DMS53 (cell line): ENCODE data around the gene DNER.
A peak's percentile ranks its signal among the peaks of the same experiment; 100 is the strongest.
"Not testable (repeated sequence)": the region's sequence is repeated elsewhere in the genome, so short reads cannot be mapped to it uniquely, and the experiment has no call there.

Source experiments
- DNase-seq: peaks from one replicate; lab custom pipeline; 2025; lab: John Stamatoyannopoulos, UW

DNER gene

GRCh38 chr2:229401171-229401865, 313.0 kb downstream of the DNER start:
- no peak for DNase-seq

GRCh38 chr2:229393926-229394325, 320.4 kb downstream of the DNER start:
- DNase-seq, result no peak

DNA sequence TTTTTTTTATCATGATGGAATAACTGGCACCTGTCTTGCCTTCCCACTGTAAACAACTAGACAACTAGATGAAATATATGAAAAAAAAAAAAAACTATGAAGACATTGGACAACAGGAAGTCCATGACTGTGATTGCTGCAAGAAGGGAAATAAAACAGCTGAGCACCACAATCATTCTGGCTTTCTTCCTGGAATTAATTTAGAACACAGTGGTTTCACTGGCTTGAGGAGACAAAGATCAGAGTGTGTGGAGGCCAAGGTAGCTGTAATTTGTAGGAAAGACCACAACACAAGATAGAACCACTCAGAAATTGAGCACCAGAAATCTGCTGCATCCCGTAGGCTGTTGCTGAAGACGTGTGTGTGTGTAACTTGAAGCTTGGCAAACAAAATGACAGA, 322.2 kb downstream of the DNER start:
- no peak for DNase-seq

GRCh38 chr2:229388731-229389130, 325.6 kb downstream of the DNER start:
- no peak for DNase-seq

DNA sequence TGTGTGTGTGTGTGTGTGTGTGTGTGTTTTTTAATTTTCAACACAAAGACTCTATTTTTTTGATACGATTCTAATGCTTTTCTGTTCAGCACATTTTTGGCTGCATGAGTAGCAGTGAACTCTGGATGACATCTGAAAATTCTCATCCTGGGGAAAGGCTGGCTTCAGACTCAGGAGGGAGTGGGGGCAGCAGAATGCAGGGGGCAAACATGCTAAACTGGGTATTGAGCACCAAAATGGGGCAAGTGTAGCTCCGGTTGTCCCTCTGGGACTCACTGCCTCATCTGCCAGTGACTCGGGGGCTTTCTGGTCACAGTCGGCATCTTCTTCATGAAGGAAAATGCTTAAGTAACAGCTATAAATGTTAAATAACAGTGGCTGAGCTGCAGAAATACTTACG, 326.5 kb downstream of the DNER start:
- no peak for DNase-seq

DNA sequence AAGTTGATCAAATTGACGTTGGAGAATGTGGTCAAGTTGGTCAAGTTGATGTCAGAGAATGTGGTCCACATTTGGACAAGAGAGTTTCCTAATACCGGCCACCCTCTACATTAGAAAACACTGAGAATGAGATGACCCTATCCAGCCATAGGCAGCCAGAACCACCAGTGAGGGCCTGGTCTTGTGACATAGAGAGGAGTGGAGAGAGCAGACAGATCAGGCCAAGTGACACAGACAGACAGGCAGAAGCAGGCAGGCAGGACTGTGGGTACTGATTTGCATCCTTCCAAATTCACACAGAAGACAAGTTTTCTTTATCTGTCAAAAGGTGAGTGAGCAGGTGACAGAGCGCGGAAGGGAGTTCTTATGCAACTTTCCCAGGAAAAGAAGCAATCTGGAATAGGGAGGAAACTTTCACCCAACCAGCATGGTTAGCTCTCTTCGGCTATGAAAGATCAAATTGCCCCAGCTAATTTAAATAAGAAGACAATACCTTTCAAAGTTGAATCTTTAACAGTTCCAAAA, 334.2 kb downstream of the DNER start:
- DNase-seq, result no peak

GRCh38 chr2:229378386-229378785, 336.0 kb downstream of the DNER start:
- no peak for DNase-seq

GRCh38 chr2:229376866-229377265, 337.5 kb downstream of the DNER start:
- peak; percentile 41 for DNase-seq

GRCh38 chr2:229375251-229375650, 339.1 kb downstream of the DNER start:
- DNase-seq, result no peak

DNA sequence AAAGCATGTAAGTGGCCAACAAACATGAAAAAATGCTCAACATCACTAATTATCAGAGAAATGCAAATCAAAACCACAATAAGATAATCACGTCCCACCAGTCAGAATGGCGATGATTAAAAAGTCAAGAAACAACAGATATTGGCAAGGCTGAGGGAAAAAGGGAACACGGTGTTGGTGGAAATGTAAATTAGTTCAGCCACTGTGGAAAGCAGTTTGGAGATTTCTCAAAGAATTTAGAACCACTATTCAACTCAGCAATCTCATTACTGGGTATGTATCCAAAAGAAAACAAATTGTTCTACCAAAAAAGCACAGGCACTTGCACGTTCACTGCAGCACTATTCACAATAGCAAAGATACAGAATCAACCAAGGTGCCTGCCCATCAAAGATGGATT, 341.0 kb downstream of the DNER start:
- DNase-seq, result not testable (repeated sequence)

GRCh38 chr2:229372207-229372606, 342.1 kb downstream of the DNER start:
- no peak for DNase-seq

GRCh38 chr2:229371086-229371485, 343.3 kb downstream of the DNER start:
- DNase-seq, result no peak

DNA sequence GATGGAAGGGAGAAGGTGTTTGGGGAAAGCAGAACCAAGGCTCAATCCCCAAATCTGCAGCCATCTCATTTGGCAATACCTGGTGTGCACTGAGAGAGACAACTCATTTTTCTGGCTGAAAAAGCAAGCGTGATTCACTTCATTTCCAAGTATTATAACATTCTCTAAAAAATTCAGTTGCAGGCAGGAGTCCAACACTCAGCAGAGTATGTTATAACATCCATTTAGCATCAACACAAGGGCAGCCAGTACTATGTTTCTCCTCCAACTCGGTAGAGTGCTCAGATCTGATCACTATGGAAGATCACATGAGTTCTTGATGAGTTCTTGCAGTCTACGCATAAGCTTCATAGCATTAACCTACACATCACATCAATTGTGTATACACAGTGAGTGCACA, 343.8 kb downstream of the DNER start:
- no peak for DNase-seq

DNA sequence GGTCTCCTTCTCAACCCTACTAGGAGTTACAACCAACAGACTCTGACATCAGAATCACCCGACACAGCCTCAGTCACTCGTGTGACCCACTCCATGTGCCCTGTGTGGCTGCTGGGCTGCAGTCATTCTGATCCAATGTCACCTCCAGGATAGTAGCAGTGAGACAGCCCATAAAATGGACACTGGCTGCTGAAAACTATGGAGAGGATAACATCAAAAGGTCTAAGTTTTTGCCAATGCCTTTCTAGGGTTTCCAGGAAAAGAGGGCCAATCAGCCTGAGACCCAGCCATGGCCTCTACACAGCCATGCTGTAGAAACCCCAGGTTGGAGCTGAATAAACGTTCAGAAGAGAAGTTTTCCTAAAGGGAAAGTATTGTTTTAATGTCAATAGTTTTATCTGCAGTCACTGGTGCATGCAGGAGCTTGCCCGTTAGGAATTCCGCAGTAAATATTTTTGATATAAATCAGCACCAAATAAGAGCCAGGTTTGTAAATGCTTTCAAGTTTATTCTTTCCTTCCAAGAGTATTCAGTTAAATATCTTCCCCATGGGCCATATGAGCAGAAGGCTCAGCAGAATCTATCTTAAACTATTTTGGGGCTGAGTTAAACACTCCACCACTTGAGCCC, 351.1 kb downstream of the DNER start:
- DNase-seq, result no peak

- DNase-seq, result no peak
These were observed 363.5 kb downstream of the DNER start for GRCh38 chr2:229350883-229351282.

GRCh38 chr2:229350117-229350805, 364.1 kb downstream of the DNER start:
- DNase-seq, result no peak

DNA sequence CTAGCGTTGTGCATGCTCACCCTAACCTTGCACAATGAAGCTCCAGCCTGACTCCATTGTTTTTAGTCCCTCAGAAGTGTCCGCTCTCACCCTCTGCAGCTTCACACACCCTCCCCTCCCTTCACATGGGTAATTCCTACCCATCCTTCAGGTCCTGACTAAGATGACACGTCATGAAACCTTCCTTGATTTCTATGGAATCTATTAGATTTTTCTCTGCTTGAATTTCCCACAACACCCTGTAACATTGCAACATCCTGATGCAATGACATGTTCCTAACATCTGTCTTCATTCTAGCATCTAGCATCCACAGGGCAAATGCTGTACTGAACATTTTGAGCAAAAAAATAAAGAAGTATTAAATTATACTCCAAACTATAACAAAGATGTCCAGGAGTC, 366.2 kb downstream of the DNER start:
- DNase-seq, result no peak

GRCh38 chr2:229346816-229347540, 367.4 kb downstream of the DNER start:
- no peak for DNase-seq

- DNase-seq, result no peak
These were observed 369.4 kb downstream of the DNER start for GRCh38 chr2:229344955-229345354.

- DNase-seq, result no peak
These were observed 370.2 kb downstream of the DNER start for GRCh38 chr2:229344151-229344551.

DNA sequence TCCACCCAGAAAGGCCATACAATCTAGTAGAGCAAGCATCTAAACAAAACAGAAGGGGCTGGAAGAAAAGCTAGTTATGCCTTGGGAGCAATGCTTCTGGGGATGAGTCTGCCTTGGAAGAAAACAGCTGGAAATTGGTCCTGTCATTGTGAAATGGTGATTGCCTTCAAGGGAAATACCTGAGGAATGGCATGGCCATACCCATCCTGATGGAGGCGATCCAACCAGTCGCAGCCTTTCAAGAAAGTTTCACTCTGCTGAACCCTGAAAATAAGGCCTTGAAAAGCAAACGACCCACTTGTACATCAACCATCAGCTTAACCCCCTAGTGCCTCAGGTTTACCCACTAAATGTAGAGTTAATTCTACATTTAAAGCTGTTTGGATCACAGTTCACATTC, 370.7 kb downstream of the DNER start:
- no peak for DNase-seq

DNA sequence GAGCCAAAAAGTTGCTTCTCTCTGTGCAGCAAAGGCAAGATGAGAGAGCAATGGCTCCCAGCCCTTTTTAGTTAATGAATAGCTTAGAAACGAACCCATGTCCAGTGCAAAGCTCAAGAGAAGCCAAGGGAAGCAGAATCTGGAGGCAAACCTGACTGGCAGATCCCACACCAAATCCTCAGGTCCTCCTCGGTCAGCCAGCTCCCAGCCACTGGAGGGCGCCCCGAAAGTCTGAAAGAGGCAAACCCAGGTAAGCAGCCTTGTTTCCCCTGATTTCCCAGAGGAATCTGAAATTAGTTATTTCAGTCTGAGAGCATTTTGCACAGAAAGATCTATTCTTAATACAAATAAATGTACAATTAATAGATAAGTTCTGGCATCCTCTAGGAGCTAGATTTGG, 372.0 kb downstream of the DNER start:
- DNase-seq, result peak; percentile 70
